CD4-positive, alpha-beta memory T cell (primary cell): Measurements from ENCODE around the gene DAB1. TPM values are rescaled to one million over a fixed set of nuclear protein-coding genes. Genes with fewer than 3 reads are reported as not detected.

Source experiments
- CTCF ChIA-PET: fragments of 350-600 bp; sonication (Branson Sonifier 250); formaldehyde crosslinking; loops from one replicate; lab custom pipeline; 2021; ENCODE audit warnings: inconsistent platforms; ENCODE audit not compliant: partially characterized antibody; lab: Charles Lee
- POLR2A ChIA-PET: fragments of 350-600 bp; sonication (Branson Sonifier 250); formaldehyde crosslinking; loops from one replicate; lab custom pipeline; 2021; ENCODE audit not compliant: partially characterized antibody; lab: Charles Lee
- DNase-seq, 5 donors: peaks; one replicate each; pipeline versions ENCODE4 v3.0.0 to v3.0.0-alpha.2; 2020 to 2022; ENCODE audit warnings: mixed read lengths in 1 of 5
- H3K27ac ChIP-seq: one replicate; pipeline ENCODE4 v1.7.0; 2013; ENCODE audit warnings: low read depth, low read length
- H3K27me3 ChIP-seq: 2 replicates; pipeline ENCODE4 v1.7.0; 2013; ENCODE audit warnings: mild to moderate bottlenecking, low read length, moderate library complexity; ENCODE audit not compliant: insufficient read depth
- H3K36me3 ChIP-seq: 2 replicates; pipeline ENCODE4 v1.7.0; 2013; ENCODE audit warnings: mild to moderate bottlenecking, low read length, moderate library complexity; ENCODE audit not compliant: insufficient read depth
- H3K4me1 ChIP-seq: 2 replicates; pipeline ENCODE4 v1.7.0; 2013; ENCODE audit warnings: mild to moderate bottlenecking, low read length, moderate library complexity; ENCODE audit not compliant: insufficient read depth
- H3K4me3 ChIP-seq, 2 donors: one replicate each; pipeline ENCODE4 v1.7.0; 2013; ENCODE audit warnings: low read length in 2 of 2, mild to moderate bottlenecking in 1 of 2
- H3K9me3 ChIP-seq, 2 donors: one replicate each; pipeline ENCODE4 v1.7.0; 2013; ENCODE audit warnings: low read length in 2 of 2, control low read depth in 1 of 2; ENCODE audit not compliant: control insufficient read depth in 1 of 2
- H3K27ac Mint-ChIP-seq, 7 donors: one replicate each; pipeline ENCODE4 v1.8.0; 2020 to 2021; ENCODE audit warnings: mixed read lengths in 7 of 7, mild to moderate bottlenecking in 6 of 7, inconsistent platforms in 3 of 7, moderate library complexity in 3 of 7
- H3K27me3 Mint-ChIP-seq, 2 donors: one replicate each; pipeline ENCODE4 v1.8.0; 2020 to 2021; ENCODE audit warnings: mixed read lengths in 2 of 2
- H3K36me3 Mint-ChIP-seq, 2 donors: one replicate each; pipeline ENCODE4 v1.8.0; 2020 to 2021; ENCODE audit warnings: mixed read lengths in 2 of 2, inconsistent platforms in 1 of 2, mild to moderate bottlenecking in 1 of 2
- H3K4me1 Mint-ChIP-seq, 4 donors: one replicate each; pipeline ENCODE4 v1.8.0; 2020 to 2021; ENCODE audit warnings: mixed read lengths in 4 of 4, mild to moderate bottlenecking in 1 of 4
- H3K4me3 Mint-ChIP-seq, 8 donors: one replicate each; pipeline ENCODE4 v1.8.0; 2020 to 2021; ENCODE audit warnings: mixed read lengths in 8 of 8, mild to moderate bottlenecking in 7 of 8, moderate library complexity in 6 of 8, inconsistent platforms in 3 of 8
- H3K9me3 Mint-ChIP-seq, 8 donors: one replicate each; pipeline ENCODE4 v1.8.0; 2020 to 2021; ENCODE audit warnings: mixed read lengths in 8 of 8, mild to moderate bottlenecking in 5 of 8, inconsistent platforms in 3 of 8, moderate library complexity in 1 of 8
- intact Hi-C: fragments of 100-400 bp; cut with micrococcal nuclease; formaldehyde crosslinking; loops from one replicate; pipeline ENCODE4 v1.15.1; 2023
- polyA plus RNA-seq, 2 donors: library from polyadenylated mRNA; unstranded; fragments of 300-500 nt; fragmentation: Illumina TruSeq; gene quantifications; one replicate each; pipeline ENCODE4 v1.2.3, GENCODE V29; 2021
- total RNA-seq, 2 experiments: library from RNA; stranded (reverse); gene quantifications; one replicate each; pipeline ENCODE4 v1.2.3, GENCODE V29; 2021

Gene DAB1
- total and polyA plus RNA-seq, 4 experiments from 2014 or later: 1.5 to 3.9 (median 3.2) TPM

DNA sequence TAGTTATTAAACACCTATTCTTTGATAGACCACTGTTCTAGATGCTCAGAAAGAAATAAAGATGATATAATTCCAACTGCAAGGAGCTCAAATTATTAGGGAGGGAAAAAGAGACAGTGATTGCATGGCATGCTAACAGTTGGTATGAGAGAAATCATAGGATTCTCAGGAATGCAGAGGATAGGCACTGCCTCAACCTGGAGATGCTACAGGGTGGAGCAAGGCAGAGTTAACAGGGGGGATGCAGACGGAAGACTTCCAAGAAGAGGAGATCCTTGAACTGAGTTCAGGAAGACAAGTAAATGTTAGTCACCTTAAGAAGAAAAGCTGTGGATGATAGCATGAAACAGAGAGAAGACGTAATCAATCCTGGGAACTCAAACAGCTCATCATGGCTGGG, 123.7 kb downstream of the DAB1 start:
- Histone ChIP-seq H3K4me3 (no peak overlapping the region), H3K27ac (no peak overlapping the region), H3K36me3 (no peaks in the 10 kb centered on the region), H3K9me3 (no peaks in the 10 kb centered on the region), H3K4me1 (peaks cover 4% of the 10 kb centered on the region), H3K27me3 (no peaks in the 10 kb centered on the region)
- Mint-ChIP-seq H3K4me1 (peaks cover 3 to 11% (median 7%) of the 10 kb centered on the region in 4 donors), H3K27ac (no peak overlapping the region), H3K4me3 (no peak overlapping the region), H3K36me3 (peaks cover 0 to 7% of the 10 kb centered on the region in 2 donors), H3K27me3 (peaks cover 0 to 2% of the 10 kb centered on the region in 2 donors), H3K9me3 (no peaks in the 10 kb centered on the region)
- intact Hi-C loops: no loop called here
- no peak for DNase-seq
- CTCF ChIA-PET: no interaction called here
- POLR2A ChIA-PET: no interaction called here

GRCh38 chr1:57296726-57297250, 127.1 kb downstream of the DAB1 start:
- intact Hi-C loops: no loop called here
- Histone ChIP-seq H3K27ac (no peak overlapping the region), H3K36me3 (no peaks in the 10 kb centered on the region), H3K4me1 (no peaks in the 10 kb centered on the region), H3K9me3 (no peaks in the 10 kb centered on the region), H3K27me3 (no peaks in the 10 kb centered on the region), H3K4me3 (no peak overlapping the region)
- Mint-ChIP-seq H3K4me1 (peaks cover 0 to 2% (median 0%) of the 10 kb centered on the region in 4 donors), H3K9me3 (no peaks in the 10 kb centered on the region), H3K36me3 (peaks cover 0 to 7% of the 10 kb centered on the region in 2 donors), H3K4me3 (no peak overlapping the region), H3K27ac (no peak overlapping the region), H3K27me3 (no peaks in the 10 kb centered on the region)
- ChIA-PET POLR2A (no interaction called here), CTCF (no interaction called here)
- no peak for DNase-seq

- Mint-ChIP-seq H3K4me1 (peaks cover 0 to 1% (median 0%) of the 10 kb centered on the region in 4 donors), H3K36me3 (peaks cover 0 to 5% of the 10 kb centered on the region in 2 donors), H3K4me3 (no peak overlapping the region), H3K27ac (peak overlapping the region in 1 of 7 donors; percentile 52), H3K9me3 (no peaks in the 10 kb centered on the region), H3K27me3 (no peaks in the 10 kb centered on the region)
- Histone ChIP-seq H3K27me3 (no peaks in the 10 kb centered on the region), H3K9me3 (no peaks in the 10 kb centered on the region), H3K4me1 (no peaks in the 10 kb centered on the region), H3K4me3 (no peak overlapping the region), H3K36me3 (no peaks in the 10 kb centered on the region), H3K27ac (no peak overlapping the region)
- intact Hi-C loops: no loop called here
- ChIA-PET POLR2A (no interaction called here), CTCF (no interaction called here)
- no peak for DNase-seq
Measured at GRCh38 chr1:57295326-57295725, 128.5 kb downstream of the DAB1 start.

GRCh38 chr1:57294177-57294576, 129.7 kb downstream of the DAB1 start:
- no peaks in the 10 kb centered on the region for H3K36me3 ChIP-seq
- no peaks in the 10 kb centered on the region for H3K27me3 Mint-ChIP-seq
- H3K4me1 ChIP-seq: no peaks in the 10 kb centered on the region
- DNase-seq: no peak
- H3K36me3 Mint-ChIP-seq: peaks cover 0 to 4% of the 10 kb centered on the region in 2 donors
- no peak overlapping the region for H3K27ac ChIP-seq
- H3K9me3 ChIP-seq: no peaks in the 10 kb centered on the region
- POLR2A ChIA-PET: no interaction called here
- CTCF ChIA-PET: no interaction called here
- intact Hi-C loops: no loop called here
- no peaks in the 10 kb centered on the region for H3K4me1 Mint-ChIP-seq
- no peaks in the 10 kb centered on the region for H3K27me3 ChIP-seq
- no peaks in the 10 kb centered on the region for H3K9me3 Mint-ChIP-seq
- no peak overlapping the region for H3K4me3 ChIP-seq
- no peak overlapping the region for H3K4me3 Mint-ChIP-seq
- no peak overlapping the region for H3K27ac Mint-ChIP-seq

- no peaks in the 10 kb centered on the region for H3K27me3 ChIP-seq
- ChIA-PET POLR2A (interaction anchor here (1.2 kb wide), 1 partner anchor 13 kb away, joined by 3 read pairs; no protein-coding TSS in a partner anchor), CTCF (no interaction called here)
- no peaks in the 10 kb centered on the region for H3K4me1 Mint-ChIP-seq
- no peak overlapping the region for H3K4me3 Mint-ChIP-seq
- intact Hi-C loops: no loop called here
- peaks cover 0 to 10% of the 10 kb centered on the region in 2 donors for H3K36me3 Mint-ChIP-seq
- H3K27ac Mint-ChIP-seq: no peak overlapping the region
- H3K36me3 ChIP-seq: no peaks in the 10 kb centered on the region
- no peaks in the 10 kb centered on the region for H3K4me1 ChIP-seq
- DNase-seq: no peak
- no peak overlapping the region for H3K27ac ChIP-seq
- H3K27me3 Mint-ChIP-seq: peaks cover 0 to 2% of the 10 kb centered on the region in 2 donors
- no peak overlapping the region for H3K4me3 ChIP-seq
- no peaks in the 10 kb centered on the region for H3K9me3 ChIP-seq
- H3K9me3 Mint-ChIP-seq: no peaks in the 10 kb centered on the region
Measured at GRCh38 chr1:57293214-57293613, 130.6 kb downstream of the DAB1 start.

DNA sequence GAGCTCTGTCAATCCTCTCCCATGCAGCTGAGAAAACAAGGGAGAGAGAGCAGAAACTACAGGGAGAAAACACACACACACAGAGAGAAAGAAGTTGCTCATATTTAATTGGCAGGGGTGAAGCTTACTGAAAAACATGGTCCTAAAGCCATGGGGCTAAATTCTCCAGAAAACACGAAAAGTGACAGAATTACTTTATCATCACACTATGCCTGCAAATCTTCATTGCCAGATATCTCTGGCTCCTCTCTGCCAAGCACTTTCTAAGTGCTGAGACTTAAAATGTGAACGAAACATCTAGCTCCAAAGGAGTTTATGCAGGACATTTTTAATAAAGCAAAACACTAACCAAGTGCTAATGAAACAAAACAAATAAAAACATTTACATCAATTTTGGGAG, 134.1 kb downstream of the DAB1 start:
- no peak overlapping the region for H3K27ac ChIP-seq
- Mint-ChIP-seq H3K4me3 (no peak overlapping the region), H3K4me1 (no peaks in the 10 kb centered on the region), H3K27me3 (peaks cover 0 to 2% of the 10 kb centered on the region in 2 donors), H3K27ac (no peak overlapping the region), H3K36me3 (peaks cover 0 to 21% of the 10 kb centered on the region in 2 donors), H3K9me3 (no peaks in the 10 kb centered on the region)
- intact Hi-C loops: no loop called here
- POLR2A ChIA-PET: no interaction called here
- CTCF ChIA-PET: no interaction called here
- no peaks in the 10 kb centered on the region for H3K27me3 ChIP-seq
- no peaks in the 10 kb centered on the region for H3K9me3 ChIP-seq
- H3K36me3 ChIP-seq: no peaks in the 10 kb centered on the region
- H3K4me1 ChIP-seq: no peaks in the 10 kb centered on the region
- H3K4me3 ChIP-seq: no peak overlapping the region
- no peak for DNase-seq

- intact Hi-C loops: no loop called here
- no peaks in the 10 kb centered on the region for H3K9me3 Mint-ChIP-seq
- no peaks in the 10 kb centered on the region for H3K4me1 Mint-ChIP-seq
- peaks cover 0 to 25% of the 10 kb centered on the region in 2 donors for H3K36me3 Mint-ChIP-seq
- no peak overlapping the region for H3K4me3 ChIP-seq
- DNase-seq: no peak
- H3K4me1 ChIP-seq: no peaks in the 10 kb centered on the region
- H3K36me3 ChIP-seq: no peaks in the 10 kb centered on the region
- CTCF ChIA-PET: no interaction called here
- POLR2A ChIA-PET: no interaction called here
- H3K9me3 ChIP-seq: no peaks in the 10 kb centered on the region
- H3K27ac ChIP-seq: no peak overlapping the region
- H3K27ac Mint-ChIP-seq: no peak overlapping the region
- no peak overlapping the region for H3K4me3 Mint-ChIP-seq
- H3K27me3 ChIP-seq: no peaks in the 10 kb centered on the region
- H3K27me3 Mint-ChIP-seq: peaks cover 0 to 2% of the 10 kb centered on the region in 2 donors
Measured at GRCh38 chr1:57285992-57286391, 137.9 kb downstream of the DAB1 start.
